ENCODE measurements around the gene TBC1D17.

Gene TBC1D17

GRCh38 chr19:49879243-49879963, 1.9 kb downstream of the TBC1D17 start:
- no peak for DNase-seq

GRCh38 chr19:49880162-49880869, 2.8 kb downstream of the TBC1D17 start:
- DNase-seq: no peak

GRCh38 chr19:49881186-49881585, 3.7 kb downstream of the TBC1D17 start:
- DNase-seq: no peak

- DNase-seq: no peak
Measured at GRCh38 chr19:49881672-49882394, 4.3 kb downstream of the TBC1D17 start.

- no peak for DNase-seq
Measured at GRCh38 chr19:49882643-49883042, 5.1 kb downstream of the TBC1D17 start.

GRCh38 chr19:49883094-49883493, 5.6 kb downstream of the TBC1D17 start:
- no peak for DNase-seq

- DNase-seq: no peak
Measured at GRCh38 chr19:49884109-49884508, 6.6 kb downstream of the TBC1D17 start.

GRCh38 chr19:49884760-49885159, 7.3 kb downstream of the TBC1D17 start:
- no peak for DNase-seq

GRCh38 chr19:49887037-49887664, 9.6 kb downstream of the TBC1D17 start:
- no peak for DNase-seq

- no peak for DNase-seq
Measured at GRCh38 chr19:49887665-49888509, 10.4 kb downstream of the TBC1D17 start.

GRCh38 chr19:49888510-49888824, 11.0 kb downstream of the TBC1D17 start:
- DNase-seq: no peak

- DNase-seq: no peak
Measured at GRCh38 chr19:49889038-49889686, 11.7 kb downstream of the TBC1D17 start.

GRCh38 chr19:49889687-49890348, 12.3 kb downstream of the TBC1D17 start:
- DNase-seq: no peak

GRCh38 chr19:49890349-49891311, 13.1 kb downstream of the TBC1D17 start:
- DNase-seq: no peak

GRCh38 chr19:49891393-49891792, 13.9 kb downstream of the TBC1D17 start:
- no peak for DNase-seq

- DNase-seq: no peak
Measured at GRCh38 chr19:49892716-49893115, 15.2 kb downstream of the TBC1D17 start.

GRCh38 chr19:49894011-49894664, 16.6 kb downstream of the TBC1D17 start:
- DNase-seq: no peak

- DNase-seq: no peak
Measured at GRCh38 chr19:49894879-49895565, 17.5 kb downstream of the TBC1D17 start.

All from NCI-H774 (cell line).